GM12878 (cell line): ENCODE measurements around the gene SOX6. TPM values are rescaled to one million over a fixed set of nuclear protein-coding genes. Genes with fewer than 3 reads are reported as not detected.

ENCODE experiments used
- ATAC-seq: fragments of 200-7000 bp; cut with Tn5 transposase; 3 replicates; pipeline ENCODE4 v1.9.1; 2020; ENCODE audit warnings: mild to moderate bottlenecking, moderate library complexity
- BruUV-seq: library from RNA; stranded (reverse); fragments of 400-500 nt; replicated peaks from 2 replicates; lab custom pipeline; 2021; lab: Mats Ljungman, UMichigan
- CTCF ChIA-PET: fragments of 300-600 bp; sonication (Branson Sonifier 250); formaldehyde crosslinking; extraction: SDS; loops from one replicate; lab custom pipeline; 2021; ENCODE audit warnings: inconsistent platforms; lab: Yijun Ruan, JAX
- POLR2A ChIA-PET: fragments of 350-600 bp; formaldehyde crosslinking; extraction: SDS; loops from one replicate; lab custom pipeline; 2021; ENCODE audit warnings: inconsistent platforms; lab: Charles Lee
- RAD21 ChIA-PET: fragments of 300-600 bp; sonication (Branson Sonifier 250); formaldehyde crosslinking; loops from one replicate; lab custom pipeline; 2023; ENCODE audit warnings: antibody characterized with exemption; ENCODE audit not compliant: unreplicated experiment; lab: Charles Lee
- SMC1A ChIA-PET: fragments of 300-600 bp; sonication (Branson Sonifier 250); formaldehyde crosslinking; loops from one replicate; lab custom pipeline; 2023; ENCODE audit not compliant: unreplicated experiment, uncharacterized antibody; lab: Charles Lee
- DNase-seq: peaks from one replicate; pipeline ENCODE4 v3.0.0-alpha.2; 2011; ENCODE audit warnings: low read depth, low spot score
- FAIRE-seq: peaks from 3 replicates; lab custom pipeline; 2011; peaks lifted over from hg19 to GRCh38; lab: Jason Lieb, UNC
- H2AFZ ChIP-seq: 2 replicates; pipeline ENCODE4 v1.6.0; 2011; ENCODE audit warnings: low read depth, low read length, control low read depth; ENCODE audit not compliant: control insufficient read depth
- H3K27ac ChIP-seq: 2 replicates; pipeline ENCODE4 v1.5.1; 2011; ENCODE audit warnings: control low read depth; ENCODE audit not compliant: control insufficient read depth, insufficient read depth
- H3K27me3 ChIP-seq, 2 experiments: replicated peaks in 1 of 2; 2 replicates each; pipeline versions ENCODE4 v1.6.0 to v1.6.1; 2011; ENCODE audit warnings: low read length in 1 of 2; ENCODE audit not compliant: control insufficient read depth in 2 of 2, insufficient read depth in 2 of 2
- H3K36me3 ChIP-seq, 2 experiments: 2 replicates each; pipeline ENCODE4 v1.5.1; 2011; ENCODE audit warnings: low read length in 1 of 2; ENCODE audit not compliant: control insufficient read depth in 2 of 2, insufficient read depth in 2 of 2
- H3K4me1 ChIP-seq: 2 replicates; pipeline ENCODE4 v1.6.1; 2011; ENCODE audit warnings: mild to moderate bottlenecking, low read length, moderate library complexity, mixed read lengths; ENCODE audit not compliant: control insufficient read depth, insufficient read depth
- H3K4me2 ChIP-seq: 2 replicates; pipeline ENCODE4 v1.6.0; 2011; ENCODE audit warnings: control low read depth; ENCODE audit not compliant: control insufficient read depth, insufficient read depth
- H3K4me3 ChIP-seq: fragments of 200-600 bp; sonication (generic); 2 replicates; pipeline ENCODE4 v1.5.1; 2016
- H3K79me2 ChIP-seq: 2 replicates; pipeline ENCODE4 v1.6.0; 2011; ENCODE audit warnings: low read length; ENCODE audit not compliant: control insufficient read depth, insufficient read depth
- H3K9ac ChIP-seq: 2 replicates; pipeline ENCODE4 v1.8.0; 2011; ENCODE audit warnings: low read length, control low read depth, mixed read lengths; ENCODE audit not compliant: control insufficient read depth, insufficient read depth
- H3K9me3 ChIP-seq: replicated peaks from 3 replicates; pipeline ENCODE4 v1.5.1; 2011; ENCODE audit warnings: mild to moderate bottlenecking, low read length; ENCODE audit not compliant: control insufficient read depth, insufficient read depth
- H4K20me1 ChIP-seq: 2 replicates; pipeline ENCODE4 v1.6.0; 2011; ENCODE audit not compliant: control insufficient read depth, insufficient read depth
- ATF7 ChIP-seq: fragments of 450-650 bp; IDR thresholded peaks from 2 replicates; pipeline ENCODE4 v1.6.1; 2016; ENCODE audit warnings: low read depth, mild to moderate bottlenecking
- EP300 ChIP-seq, 2 experiments: fragments of 150-350 bp in 1 of 2; IDR thresholded peaks; 2 replicates each; pipeline ENCODE4 v1.6.1; 2011 to 2012; ENCODE audit warnings: low read depth in 2 of 2, low read length in 2 of 2, borderline replicate concordance in 1 of 2, improper control_type of control experiment in 1 of 2, inconsistent platforms in 1 of 2; ENCODE audit not compliant: control insufficient read depth in 1 of 2
- ETV6 ChIP-seq, 2 experiments: fragments of 450-650 bp in 1 of 2; IDR thresholded peaks in 1 of 2; conservative IDR thresholded peaks in 1 of 2; 2 replicates each; pipeline ENCODE4 v1.6.1; 2014; ENCODE audit warnings: antibody characterized with exemption in 1 of 2, borderline replicate concordance in 1 of 2, low read depth in 1 of 2, mild to moderate bottlenecking in 1 of 2, moderate library complexity in 1 of 2
- MTA2 ChIP-seq: fragments of 450-650 bp; IDR thresholded peaks from 2 replicates; pipeline ENCODE4 v1.6.1; 2016; ENCODE audit warnings: low read depth, mild to moderate bottlenecking, moderate library complexity
- RCOR1 ChIP-seq: conservative IDR thresholded peaks from 2 replicates; pipeline ENCODE4 v1.6.1; 2012; ENCODE audit warnings: low read depth, low read length, improper control_type of control experiment
- STAT3 ChIP-seq: IDR thresholded peaks from 2 replicates; pipeline ENCODE4 v1.6.1; 2011; ENCODE audit warnings: low read depth, low read length, improper control_type of control experiment
- WGBS: methylation state at CpG from one replicate; pipeline ENCODE4 v1.1.6; 2016; ENCODE audit warnings: low lambda C conversion rate; ENCODE audit not compliant: insufficient replicate concordance, insufficient coverage; ENCODE audit errors: missing lambda C conversion rate; 5-methylcytosine and 5-hydroxymethylcytosine counted together
- in situ Hi-C: fragments of 300-500 bp; cut with MboI; formaldehyde crosslinking; loops from 9 replicates; pipeline ENCODE4 v1.14.3; 2018; ENCODE audit warnings: mixed read lengths
- intact Hi-C: fragments of 100-400 bp; cut with micrococcal nuclease; formaldehyde crosslinking; loops from one replicate; pipeline ENCODE4 v1.14.2; 2022; ENCODE audit not compliant: unreplicated experiment
- polyA plus RNA-seq, 11 experiments: library from polyadenylated mRNA; depleted of rRNA in 4 of 11; unstranded in 6 of 11; stranded (reverse) in 5 of 11; fragments of >200 nt; fragmentation: Nextera tagmentation in 4 of 11; fragmentation: Illumina TruSeq in 1 of 11; extraction: Ambion mirVana in 4 of 11; extraction: Trizol in 1 of 11; gene quantifications; 1 replicate in 1 of 11; 2 replicates in 10 of 11; pipeline versions ENCODE4 v1.2.1 to v1.2.3, GENCODE V29; 2011 to 2016; ENCODE audit warnings: inconsistent platforms in 2 of 11, missing spikeins in 2 of 11, low read depth in 1 of 11
- total RNA-seq, 4 experiments: library from RNA; depleted of rRNA in 3 of 4; stranded (reverse); fragments of >200 nt in 3 of 4; fragmentation: Illumina TruSeq in 1 of 4; extraction: Trizol in 1 of 4; gene quantifications; 2 replicates each; pipeline versions ENCODE4 v1.2.1 to v1.2.3, GENCODE V29; 2013 to 2021
- TF ChIP-seq, protein P1 (sequence below): fragments of 450-650 bp; IDR thresholded peaks from 2 replicates; pipeline ENCODE4 v1.6.1; 2016; ENCODE audit warnings: mild to moderate bottlenecking
- TF ChIP-seq, protein P2 (sequence below): IDR thresholded peaks from 2 replicates; pipeline ENCODE4 v1.6.1; 2011; ENCODE audit warnings: mild to moderate bottlenecking, low read depth, low read length, moderate library complexity; ENCODE audit not compliant: insufficient replicate concordance

Gene SOX6
- total and polyA plus RNA-seq, 10 of the 15 experiments (the other 5 are each of a cell fraction or from before 2014, with no cell fraction given): 0.03 to 0.71 (median 0.29) TPM; not detected in 4

DNA sequence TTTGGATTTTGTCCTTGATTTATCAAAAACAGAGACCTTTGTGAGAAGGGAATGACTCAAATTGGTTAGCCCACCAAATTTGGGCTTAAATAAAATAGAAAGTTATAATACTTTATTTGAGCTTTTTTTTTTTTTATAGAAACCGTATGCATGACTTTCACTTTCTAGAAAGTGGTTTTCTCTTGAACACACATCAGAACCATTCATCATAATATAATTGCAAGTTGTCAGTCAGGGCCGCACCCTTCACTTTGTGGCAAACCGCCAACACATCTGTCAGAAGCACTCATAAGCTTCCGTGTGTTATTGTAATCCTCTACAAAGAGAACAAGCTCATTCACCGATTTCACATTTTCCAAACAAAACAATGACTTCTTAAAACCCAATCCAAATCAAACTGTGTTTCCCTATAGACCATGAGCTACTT is 76.1 kb downstream of the SOX6 start:
- ChIA-PET SMC1A (interaction anchor here (0.7 to 0.9 kb wide), 3 partner anchors 11 to 426 kb away, joined by 3 read pairs; no protein-coding TSS in a partner anchor), RAD21 (interaction anchor here (0.9 kb wide), 1 partner anchor 20 kb away, joined by 3 read pairs; no protein-coding TSS in a partner anchor), POLR2A (no interaction called here), CTCF (no interaction called here)
- WGBS: 14% methylated on average over 5 of the region's 5 CpGs
- Histone ChIP-seq H3K9me3 (no peaks in the 10 kb centered on the region), H3K27ac (no peak overlapping the region), H3K79me2 (no peaks in the 10 kb centered on the region), H2AFZ (no peak overlapping the region), H3K4me1 (no peaks in the 10 kb centered on the region), H4K20me1 (no peaks in the 10 kb centered on the region), H3K27me3 (no peaks in the 10 kb centered on the region), H3K36me3 (no peaks in the 10 kb centered on the region), H3K4me2 (no peak overlapping the region), H3K4me3 (no peak overlapping the region), H3K9ac (no peak overlapping the region)
- BruUV-seq: no TSS peak
- FAIRE-seq: no peak
- intact Hi-C loops (no loop called here), in situ Hi-C loops (no loop called here)
- peak; percentile 44; the same call in 2 of the 3 replicates for ATAC-seq
- TF ChIP-seq MTA2 (peak; percentile 34; the same call in 1 of the 2 replicates), ATF7 (peak; percentile 51; the same call in 1 of the 2 replicates), EP300 (IDR thresholded peaks at IDR 0.05; ENCODE audit: borderline replicate concordance in 1 of 2, control insufficient read depth in 1 of 2, low read depth in 2 of 2, low read length in 2 of 2) (peak in 1 of 2 experiments; percentile 24; a peak in 1 of 4 replicates), ETV6 (conservative IDR thresholded peaks at IDR 0.05 in 1 of 2, IDR thresholded peaks at IDR 0.05 in 1 of 2; ENCODE audit: borderline replicate concordance in 1 of 2, low read depth in 1 of 2) (no peak), RCOR1 (no peak), STAT3 (no peak)
- TF ChIP-seq, protein P1, sequence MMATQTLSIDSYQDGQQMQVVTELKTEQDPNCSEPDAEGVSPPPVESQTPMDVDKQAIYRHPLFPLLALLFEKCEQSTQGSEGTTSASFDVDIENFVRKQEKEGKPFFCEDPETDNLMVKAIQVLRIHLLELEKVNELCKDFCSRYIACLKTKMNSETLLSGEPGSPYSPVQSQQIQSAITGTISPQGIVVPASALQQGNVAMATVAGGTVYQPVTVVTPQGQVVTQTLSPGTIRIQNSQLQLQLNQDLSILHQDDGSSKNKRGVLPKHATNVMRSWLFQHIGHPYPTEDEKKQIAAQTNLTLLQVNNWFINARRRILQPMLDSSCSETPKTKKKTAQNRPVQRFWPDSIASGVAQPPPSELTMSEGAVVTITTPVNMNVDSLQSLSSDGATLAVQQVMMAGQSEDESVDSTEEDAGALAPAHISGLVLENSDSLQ: peak; percentile 65
- TF ChIP-seq, protein P2, sequence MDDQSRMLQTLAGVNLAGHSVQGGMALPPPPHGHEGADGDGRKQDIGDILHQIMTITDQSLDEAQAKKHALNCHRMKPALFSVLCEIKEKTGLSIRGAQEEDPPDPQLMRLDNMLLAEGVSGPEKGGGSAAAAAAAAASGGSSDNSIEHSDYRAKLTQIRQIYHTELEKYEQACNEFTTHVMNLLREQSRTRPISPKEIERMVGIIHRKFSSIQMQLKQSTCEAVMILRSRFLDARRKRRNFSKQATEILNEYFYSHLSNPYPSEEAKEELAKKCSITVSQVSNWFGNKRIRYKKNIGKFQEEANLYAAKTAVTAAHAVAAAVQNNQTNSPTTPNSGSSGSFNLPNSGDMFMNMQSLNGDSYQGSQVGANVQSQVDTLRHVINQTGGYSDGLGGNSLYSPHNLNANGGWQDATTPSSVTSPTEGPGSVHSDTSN: peak; percentile 54
- no peak for DNase-seq
